Renal cortical epithelial cell (primary cell): ENCODE measurements around the gene IL18. TPM values are rescaled to one million over a fixed set of nuclear protein-coding genes. Genes with fewer than 3 reads are reported as not detected.
"Not testable (repeated sequence)": the region's sequence is repeated elsewhere in the genome, so short reads cannot be mapped to it uniquely, and the experiment has no call there.

ENCODE experiments used
- DNase-seq: peaks from one replicate; pipeline ENCODE4 v3.0.0-alpha.2; 2011; ENCODE audit warnings: low read depth
- total RNA-seq: library from RNA; depleted of rRNA; stranded (reverse); fragments of >200 nt; gene quantifications from 2 replicates; pipeline ENCODE4 v1.2.3, GENCODE V29; 2014

Gene IL18
- total RNA-seq, 1 donor from 2014 or later, result 1.6 TPM

GRCh38 chr11:112172362-112172994, 8.6 kb upstream of the IL18 start:
- DNase-seq, result peak; percentile 86

DNA sequence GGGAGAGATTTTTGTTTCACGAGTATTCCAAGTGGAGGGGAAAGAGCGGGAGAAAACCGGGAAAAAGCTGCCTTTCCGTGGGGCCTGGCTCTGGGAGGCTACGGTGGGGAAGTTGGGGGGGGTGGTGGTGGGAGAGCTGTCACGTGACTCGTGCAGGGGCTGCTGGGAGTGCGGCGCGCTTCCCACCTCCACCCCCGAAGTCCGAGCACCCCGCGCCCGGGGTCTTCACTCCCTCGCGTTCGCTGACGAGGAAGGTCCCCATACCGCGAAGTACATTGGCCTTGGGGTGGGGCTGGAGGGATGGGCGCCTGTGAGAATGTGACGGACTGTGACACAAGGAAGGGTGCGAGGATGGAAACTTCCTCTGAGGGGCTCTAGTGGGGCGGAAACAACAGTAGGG, 3.3 kb upstream of the IL18 start, which contains the start of gene TEX12:
Gene TEX12, plus strand, starts transcription at position 228 of the 400 bp plus-strand sequence. CDS start 1,897 bp downstream, outside the sequence.
- no peak for DNase-seq

DNA sequence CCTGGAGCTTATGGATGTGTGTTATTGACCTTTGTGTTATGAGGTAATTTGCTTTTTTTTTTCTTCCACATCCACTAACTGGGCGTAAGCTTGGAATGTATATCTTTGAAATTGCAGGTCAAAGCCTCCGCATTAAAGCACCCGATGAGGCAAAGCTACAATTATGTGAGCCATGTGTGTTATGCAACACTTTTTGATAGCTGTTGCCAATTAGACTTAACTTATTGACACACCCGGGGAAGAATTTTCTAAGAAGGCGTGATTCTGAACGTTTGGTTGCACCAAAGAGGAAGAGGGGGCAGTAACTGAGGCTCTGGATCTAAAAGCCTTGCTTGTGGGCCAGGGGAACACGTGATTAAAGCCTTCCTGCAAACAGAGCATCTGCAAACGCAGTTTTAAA, 2.7 kb upstream of the IL18 start:
- no peak for DNase-seq

- DNase-seq, result no peak
Measured at GRCh38 chr11:112165049-112165448, 1.2 kb upstream of the IL18 start.

GRCh38 chr11:112162761-112163546, 940 bp downstream of the IL18 start:
- peak; percentile 69 for DNase-seq

- not testable (repeated sequence) for DNase-seq
Measured at GRCh38 chr11:112162200-112162599, 1.7 kb downstream of the IL18 start.

DNA sequence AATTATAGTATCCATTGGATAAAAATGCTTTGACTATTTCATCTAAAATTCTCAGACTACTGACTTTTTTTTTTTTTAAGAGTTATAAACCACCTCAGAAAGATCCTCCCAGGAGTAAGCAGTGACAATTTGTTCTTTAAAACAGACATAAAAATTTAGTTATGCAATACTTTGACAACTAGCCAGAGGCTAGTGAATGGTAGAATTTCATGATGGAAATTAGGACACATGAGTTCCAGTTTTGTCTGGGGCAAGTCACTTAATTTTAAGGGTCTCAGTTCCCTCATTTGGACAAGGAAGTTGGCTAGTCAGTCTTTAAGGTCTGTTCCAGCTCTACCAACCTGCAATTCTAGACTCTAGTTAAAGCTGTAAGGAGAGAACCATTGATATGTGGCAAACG, 2.9 kb downstream of the IL18 start:
- peak; percentile 47 for DNase-seq

GRCh38 chr11:112160091-112160848, 3.6 kb downstream of the IL18 start:
- no peak for DNase-seq

DNA sequence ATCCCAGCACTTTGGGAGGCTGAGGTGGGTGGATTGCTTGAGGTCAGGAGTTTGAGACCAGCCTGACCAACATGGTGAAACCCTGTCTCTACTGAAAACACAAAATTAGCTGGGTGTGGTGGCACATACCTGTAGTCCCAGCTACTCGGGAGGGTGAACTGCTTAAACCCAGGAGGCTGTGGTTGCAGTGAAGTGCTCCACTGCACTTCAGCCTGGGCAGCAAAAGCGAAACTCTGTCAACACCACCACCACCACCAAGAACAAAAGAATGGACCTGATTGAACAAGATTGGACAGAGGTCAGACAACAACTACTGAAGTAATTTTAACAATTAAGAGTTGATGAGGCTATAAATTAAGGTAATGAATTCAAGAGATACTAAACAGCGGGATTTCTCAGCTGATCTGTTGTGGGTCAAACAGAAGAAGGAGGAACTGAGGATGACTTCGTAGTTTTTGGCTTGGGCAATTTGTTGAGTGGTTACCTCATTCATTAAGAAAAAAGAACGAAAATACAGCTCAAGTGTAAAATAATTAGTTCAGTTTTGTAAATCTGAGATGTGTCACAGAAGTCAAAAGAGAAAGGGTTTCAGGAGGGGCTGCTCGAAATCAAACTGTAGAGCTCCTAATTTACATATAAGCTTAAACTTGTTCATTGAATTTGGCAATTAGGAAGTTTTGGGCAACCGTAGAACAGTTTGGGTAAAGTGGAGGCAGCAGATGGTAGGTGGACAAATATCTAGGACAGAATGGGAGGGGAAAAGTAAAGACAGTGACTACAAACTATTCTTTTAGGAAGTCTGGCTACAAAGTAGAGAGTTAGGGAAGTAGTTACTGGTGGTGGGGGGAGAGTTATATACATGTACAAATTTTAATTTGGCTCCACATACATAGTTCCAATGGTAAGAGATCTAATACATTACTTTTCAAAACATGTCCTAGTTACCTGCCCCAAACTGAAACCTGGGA, 4.5 kb downstream of the IL18 start:
- DNase-seq, result peak; percentile 76

DNA sequence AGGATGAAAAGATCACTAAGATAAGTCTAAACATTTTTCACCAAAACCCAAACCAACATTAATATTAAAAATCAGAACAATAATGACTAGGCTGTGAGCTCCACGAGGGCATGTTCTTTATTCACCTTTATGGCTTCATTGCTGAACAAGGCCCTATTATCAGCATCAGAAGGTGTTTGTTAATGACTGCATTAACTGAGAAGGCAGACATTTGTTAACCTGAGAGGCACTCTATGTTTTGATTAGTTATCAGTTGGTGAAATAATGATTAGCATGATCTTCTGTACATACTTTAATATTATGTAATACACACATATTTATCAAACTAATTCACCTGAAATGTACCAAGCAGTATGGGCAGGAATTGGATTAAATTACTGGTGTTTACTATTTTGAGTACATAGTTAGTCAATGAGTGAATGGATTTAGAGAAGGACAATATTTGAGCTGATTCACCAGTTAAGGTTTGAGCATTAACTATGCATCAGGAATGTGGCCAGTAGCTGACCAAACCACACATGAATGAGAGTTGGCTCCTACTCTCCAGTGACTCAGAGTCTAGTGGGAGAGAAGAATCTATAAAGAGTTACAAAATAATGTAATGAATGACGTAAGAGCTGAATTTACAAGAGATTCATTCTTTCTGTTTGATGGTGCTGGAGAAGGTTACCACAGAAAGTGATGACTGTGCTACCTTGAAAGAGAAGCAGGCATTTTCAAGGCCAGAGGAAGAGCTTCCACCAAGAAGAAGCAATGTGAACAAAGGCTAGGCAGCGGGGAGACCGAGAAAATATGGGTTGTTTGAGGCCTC, 6.7 kb downstream of the IL18 start:
- DNase-seq, result peak; percentile 100

DNA sequence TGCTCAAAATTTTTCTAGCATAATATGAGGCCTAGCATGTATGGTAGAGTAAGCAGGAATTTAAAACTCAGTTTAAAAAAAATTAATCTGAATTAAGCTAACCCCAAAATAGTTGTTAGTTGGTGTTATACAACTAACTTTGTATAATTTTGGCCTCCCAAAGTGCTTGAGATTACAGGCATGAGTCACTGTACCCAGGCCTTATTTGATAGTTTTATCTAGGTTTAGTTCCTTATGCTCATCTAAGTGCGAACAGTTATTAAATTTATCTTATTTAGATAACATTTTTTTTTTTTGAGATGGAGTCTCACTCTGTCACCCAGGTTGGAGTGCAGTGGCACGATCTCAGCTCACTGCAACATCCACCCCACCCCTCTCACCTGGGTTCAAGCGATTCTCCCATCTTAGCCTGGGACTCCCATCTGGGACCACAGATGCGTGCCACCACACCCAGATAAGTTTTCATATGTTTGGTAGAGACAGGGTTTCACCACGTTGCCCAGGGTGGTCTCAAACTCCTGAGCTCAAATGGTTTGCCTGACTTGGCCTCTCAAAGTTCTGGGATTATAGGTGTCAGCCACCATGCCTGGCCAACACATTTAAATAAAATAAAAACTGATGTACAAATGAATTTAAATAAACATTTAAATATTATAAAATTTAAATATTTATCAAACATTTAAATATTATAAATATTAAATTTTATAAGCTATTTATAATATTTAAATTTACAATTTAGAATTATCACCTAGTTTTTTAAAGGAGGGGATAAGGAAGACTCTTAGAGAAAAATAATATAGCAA, 7.5 kb downstream of the IL18 start:
- DNase-seq, result no peak

DNA sequence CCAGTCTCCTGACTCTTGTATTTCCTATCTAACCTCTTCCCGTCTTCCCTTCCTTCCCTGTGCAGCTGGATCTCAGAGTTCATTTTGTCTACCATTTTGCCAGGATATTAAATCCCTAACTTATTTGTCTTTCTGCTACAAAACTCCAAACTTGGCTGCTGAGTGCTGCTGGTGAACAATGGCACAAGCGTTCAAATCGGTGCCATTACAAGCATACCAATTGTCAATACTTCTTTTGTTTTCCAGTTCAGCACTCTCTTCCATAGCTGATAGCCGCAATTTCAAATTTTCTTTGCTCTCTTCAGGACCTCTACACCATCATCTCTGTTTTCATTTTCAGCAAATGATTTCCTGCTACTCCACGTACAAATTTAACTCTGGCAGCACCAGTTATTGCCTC, 13.4 kb downstream of the IL18 start:
- no peak for DNase-seq

DNA sequence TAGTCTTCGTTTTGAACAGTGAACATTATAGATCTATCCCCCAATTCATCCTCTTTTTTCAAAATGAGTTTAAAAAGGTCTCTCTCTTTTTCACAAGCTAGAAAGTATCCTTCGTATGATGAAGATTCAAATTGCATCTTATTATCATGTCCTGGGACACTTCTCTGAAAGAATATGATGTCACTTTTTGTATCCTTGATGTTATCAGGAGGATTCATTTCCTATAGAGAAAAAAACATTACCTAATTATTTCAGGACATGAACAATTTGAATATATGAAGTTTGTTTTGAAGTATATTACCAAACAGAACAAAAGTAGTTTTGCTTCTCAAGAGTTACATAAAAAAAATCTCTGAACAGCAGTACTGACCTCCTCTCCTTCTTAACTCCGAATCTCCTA, 20.3 kb downstream of the IL18 start:
- no peak for DNase-seq

DNA sequence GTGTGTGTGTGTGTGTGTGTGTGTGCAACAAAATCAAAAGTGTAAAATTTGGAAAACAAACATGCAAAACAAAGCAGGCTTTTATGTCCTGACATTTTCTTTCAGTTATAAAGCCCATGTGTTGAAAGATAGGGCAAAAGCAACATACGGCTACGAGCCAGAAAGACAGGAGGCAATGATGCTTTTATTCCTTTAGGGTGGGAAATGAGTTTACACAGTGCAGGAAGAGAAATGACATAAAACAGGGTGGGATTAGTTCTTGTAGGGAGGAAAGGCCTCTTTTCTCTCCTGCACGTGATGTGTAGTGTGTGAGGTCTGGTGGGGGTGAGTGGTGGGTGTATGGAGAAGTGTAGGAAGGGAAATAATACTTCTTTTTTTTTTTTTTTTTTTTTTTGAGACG, 29.4 kb downstream of the IL18 start:
- no peak for DNase-seq

GRCh38 chr11:112132737-112133136, 31.2 kb downstream of the IL18 start:
- peak; percentile 30 for DNase-seq

GRCh38 chr11:112129656-112130055, 34.2 kb downstream of the IL18 start:
- no peak for DNase-seq

DNA sequence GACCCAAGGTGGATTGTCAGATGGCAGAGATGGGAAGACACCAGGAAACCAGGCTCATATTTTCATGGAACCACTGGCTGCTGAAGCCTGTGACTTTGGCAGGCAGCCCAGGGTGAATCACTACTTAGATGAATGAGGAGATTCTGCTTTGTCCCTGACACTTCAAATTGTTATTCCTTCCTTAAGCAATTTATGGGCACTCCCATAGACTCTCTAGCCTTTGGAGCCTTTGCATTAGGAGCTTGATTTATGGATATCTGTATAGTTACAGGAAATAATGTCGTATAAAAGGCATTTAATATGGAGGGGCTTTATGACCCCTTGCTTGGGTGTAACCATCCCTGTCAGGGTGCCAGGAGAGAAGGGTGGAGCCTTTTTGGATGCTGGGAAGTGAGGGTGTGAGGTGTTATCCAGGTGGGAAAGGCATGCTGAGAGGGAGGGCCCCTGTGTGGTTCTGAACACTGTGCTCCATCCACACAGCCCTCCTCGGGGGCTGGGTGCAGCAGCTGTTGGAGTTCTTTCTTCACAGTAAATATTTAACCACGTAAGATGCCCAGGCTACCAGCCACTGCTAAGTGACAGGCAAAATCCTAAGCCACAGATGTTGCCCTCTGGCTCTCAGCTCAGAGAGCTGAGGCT, 35.3 kb downstream of the IL18 start:
- peak; percentile 85 for DNase-seq

DNA sequence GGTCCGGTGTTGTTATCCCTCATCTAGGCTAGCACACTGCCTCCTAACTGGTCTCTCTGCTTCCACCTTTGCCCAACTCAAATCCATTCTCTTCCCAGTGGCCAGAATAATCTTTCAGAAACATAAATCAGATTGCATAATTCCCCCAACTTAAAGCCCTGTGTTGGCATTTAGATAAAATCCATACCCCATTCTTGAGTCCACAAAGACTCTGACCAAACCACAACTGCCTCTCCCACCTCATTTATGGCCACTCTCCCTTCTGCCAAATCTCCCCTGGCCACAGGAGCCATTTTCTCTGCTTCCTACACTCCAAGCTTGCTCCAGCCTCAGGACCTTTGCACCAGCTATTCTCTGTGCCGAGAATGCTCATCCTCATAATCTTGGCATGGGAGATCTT, 36.8 kb downstream of the IL18 start:
- DNase-seq, result no peak

- no peak for DNase-seq
Measured at GRCh38 chr11:112123129-112123528, 40.8 kb downstream of the IL18 start.
